GM04504 (cell line): ENCODE data around the gene RAB30.
"Not testable (repeated sequence)": the region's sequence is repeated elsewhere in the genome, so short reads cannot be mapped to it uniquely, and the experiment has no call there.

Experiments
- DNase-seq: peaks from one replicate; pipeline ENCODE4 v3.0.0-alpha.2; 2012; ENCODE audit warnings: low read depth

The RAB30 gene

GRCh38 chr11:82943430-82943829, 128.3 kb downstream of the RAB30 start:
- not testable (repeated sequence) for DNase-seq

DNA sequence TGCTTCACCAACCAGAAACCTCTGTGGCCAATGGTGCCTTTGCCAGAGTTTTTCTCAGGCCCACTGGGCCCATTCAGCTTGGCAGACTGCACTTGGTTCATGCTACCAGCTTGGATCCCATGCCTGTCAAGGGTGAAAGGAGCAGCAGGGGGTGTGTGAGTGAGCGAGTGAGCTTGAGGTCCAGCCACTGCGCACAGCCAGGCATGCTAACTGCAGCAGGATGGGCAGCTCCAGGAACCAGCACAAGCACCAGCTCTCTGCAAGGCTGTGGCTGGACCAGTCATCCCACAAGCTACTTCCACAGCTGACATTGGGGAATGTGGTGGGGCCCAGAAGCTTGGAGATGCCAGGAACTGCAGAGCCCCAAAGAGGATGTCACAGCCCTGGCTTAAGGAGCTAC, 129.3 kb downstream of the RAB30 start:
- DNase-seq = no peak

DNA sequence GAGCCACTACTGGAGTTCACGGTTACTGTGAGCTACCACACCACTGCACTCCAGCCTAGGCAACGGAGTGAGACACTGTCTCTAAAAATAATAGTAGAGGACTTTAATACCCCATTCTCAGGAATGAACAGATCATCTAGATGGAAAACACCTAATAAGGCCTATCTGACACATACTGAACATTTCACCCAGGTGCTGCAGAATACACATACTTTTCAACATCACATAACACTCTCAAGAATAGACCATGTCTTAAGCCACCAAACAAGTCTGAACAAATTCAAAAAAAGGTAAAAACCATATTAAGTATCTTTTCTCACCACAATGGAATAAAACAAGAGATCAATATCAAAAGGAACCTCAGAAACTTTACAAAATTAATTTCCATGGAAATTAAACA, 132.2 kb downstream of the RAB30 start:
- DNase-seq = no peak

GRCh38 chr11:82937554-82937953, 134.1 kb downstream of the RAB30 start:
- no peak for DNase-seq

DNA sequence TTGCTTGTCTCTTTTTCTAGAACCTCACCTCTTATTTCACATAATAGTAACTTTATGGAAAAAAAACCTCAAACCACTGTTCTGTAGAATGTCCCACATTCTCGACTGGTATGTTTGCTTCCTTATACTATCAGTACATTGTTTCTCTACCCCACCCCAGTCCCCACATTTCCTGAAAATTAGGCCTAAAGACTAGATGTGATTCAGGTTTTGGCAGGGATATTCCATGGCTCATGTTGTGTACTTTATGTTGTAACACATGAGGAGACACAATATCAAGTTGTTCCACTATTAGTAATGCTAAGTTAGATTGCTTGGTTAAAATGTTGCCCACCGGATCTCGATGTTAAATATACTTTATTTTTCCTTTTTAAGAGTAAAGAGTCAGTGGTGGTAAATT, 135.4 kb downstream of the RAB30 start:
- DNase-seq = no peak

GRCh38 chr11:82932564-82932963, 139.1 kb downstream of the RAB30 start:
- no peak for DNase-seq

GRCh38 chr11:82930734-82931133, 141.0 kb downstream of the RAB30 start:
- no peak for DNase-seq

GRCh38 chr11:82930229-82930628, 141.5 kb downstream of the RAB30 start:
- DNase-seq = no peak

DNA sequence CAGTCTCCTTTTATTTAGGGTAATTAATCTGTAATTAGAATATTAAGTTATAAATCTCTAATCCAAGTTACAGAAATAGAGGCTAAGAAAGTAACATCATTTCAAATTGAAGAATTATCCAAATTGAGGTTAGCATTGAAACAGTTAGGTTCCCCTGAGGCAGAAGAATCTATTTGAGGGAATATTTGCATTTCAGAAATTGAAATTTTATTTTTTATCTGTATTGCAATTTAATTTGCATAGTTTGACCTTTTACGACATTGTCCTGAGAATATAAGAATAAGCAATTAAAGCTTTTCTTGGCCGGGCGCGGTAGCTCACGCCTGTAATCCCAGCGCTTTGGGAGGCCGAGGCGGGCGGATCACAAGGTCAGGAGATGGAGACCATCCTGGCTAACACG, 142.6 kb downstream of the RAB30 start:
- DNase-seq = no peak

- peak; percentile 23 for DNase-seq
Measured at GRCh38 chr11:82927264-82927880, 144.3 kb downstream of the RAB30 start.

DNA sequence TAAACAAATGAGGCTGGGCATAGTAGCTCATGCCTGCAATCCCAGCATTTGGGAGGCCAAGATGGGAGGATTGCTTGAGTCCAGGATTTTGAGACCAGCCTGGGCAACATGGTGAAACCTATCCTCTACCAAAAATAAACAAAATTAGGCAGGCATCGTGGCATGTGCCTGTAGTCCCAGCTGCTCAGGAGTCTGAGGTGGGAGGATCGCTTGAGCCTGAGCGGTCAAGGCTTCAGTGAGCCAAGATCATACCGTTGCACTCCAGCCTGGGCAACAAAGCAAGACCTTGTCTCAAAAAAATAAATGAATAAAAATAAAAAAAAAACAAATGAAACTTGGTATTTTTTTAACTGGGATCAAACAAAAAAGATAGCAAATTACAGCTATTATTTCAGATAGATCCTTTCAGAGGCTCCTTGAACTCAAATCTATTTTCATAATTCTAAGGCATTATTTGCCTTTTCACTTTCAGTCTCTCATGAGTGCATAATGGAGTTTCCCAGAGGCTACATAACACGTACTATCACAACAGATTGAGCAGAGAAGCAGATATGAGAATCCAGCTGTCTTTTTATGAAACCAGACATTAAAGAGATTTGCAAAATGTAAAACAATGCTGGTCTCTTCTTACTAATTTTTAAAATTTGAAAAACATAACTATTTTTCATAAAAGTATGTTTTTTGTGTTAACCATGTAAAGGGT, 147.0 kb downstream of the RAB30 start:
- DNase-seq = no peak
